GM19455 (cell line): ENCODE measurements around the gene DIS3L2.
"Not testable (repeated sequence)": the region's sequence is repeated elsewhere in the genome, so short reads cannot be mapped to it uniquely, and the experiment has no call there.

ENCODE experiments used
- ATAC-seq: cut with Tn5 transposase; IDR thresholded peaks from one replicate; pipeline ENCODE4 v1.9.1; 2021; ENCODE audit not compliant: unreplicated experiment

The DIS3L2 gene

DNA sequence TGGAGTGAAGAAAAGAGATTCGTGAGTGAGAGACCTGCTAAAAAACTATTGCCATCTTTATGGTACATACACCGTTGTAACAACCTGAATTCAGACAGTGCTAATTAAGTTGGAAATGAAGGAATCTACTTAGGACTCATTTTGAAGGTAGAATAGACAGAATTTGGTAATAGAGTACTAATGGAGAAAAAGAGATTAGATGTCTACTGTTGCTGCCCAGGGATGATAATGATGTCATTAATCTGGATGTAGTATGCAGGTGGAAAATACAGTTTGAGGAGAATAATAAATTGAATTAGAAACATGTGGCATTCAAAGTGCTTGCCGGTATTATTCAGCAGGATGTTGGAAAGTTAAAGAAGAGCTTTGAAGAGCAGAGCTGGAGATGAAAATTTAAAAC lies 44.7 kb downstream of the DIS3L2 start:
- no peak for ATAC-seq

GRCh38 chr2:232008907-232009638 lies 47.6 kb downstream of the DIS3L2 start:
- no peak for ATAC-seq

DNA sequence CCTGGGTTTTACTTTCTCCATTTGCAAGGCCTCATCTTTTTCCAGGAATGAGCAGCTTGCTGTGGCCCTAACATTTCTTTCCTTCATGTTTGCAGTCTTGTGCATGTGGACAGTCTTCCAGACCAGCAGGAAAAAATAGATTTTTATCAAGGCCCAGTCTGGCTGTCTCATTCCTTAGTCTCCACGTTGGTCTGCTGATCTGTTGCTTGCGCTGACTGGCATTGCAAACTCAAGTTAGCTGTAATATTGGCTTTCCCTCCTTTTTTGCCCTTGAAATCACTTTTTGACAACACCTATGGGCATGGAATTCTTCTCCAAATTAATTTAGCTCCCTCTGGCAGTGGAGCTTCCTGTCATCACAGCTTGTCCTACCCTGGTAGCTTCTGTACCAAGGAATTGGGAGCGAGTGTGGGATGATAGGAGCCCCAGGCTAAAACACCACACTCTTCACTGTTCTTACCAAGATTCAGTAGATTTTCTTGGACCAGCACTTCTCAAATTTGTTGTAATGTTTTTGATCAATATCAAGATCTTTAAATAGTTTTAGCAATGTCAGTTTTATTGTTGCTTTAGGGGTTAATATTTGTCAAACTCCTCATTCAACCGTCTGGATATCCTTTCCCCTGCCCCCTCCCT lies 48.2 kb downstream of the DIS3L2 start:
- ATAC-seq: no peak

- no peak for ATAC-seq
These were observed 52.3 kb downstream of the DIS3L2 start for GRCh38 chr2:232013701-232014353.

DNA sequence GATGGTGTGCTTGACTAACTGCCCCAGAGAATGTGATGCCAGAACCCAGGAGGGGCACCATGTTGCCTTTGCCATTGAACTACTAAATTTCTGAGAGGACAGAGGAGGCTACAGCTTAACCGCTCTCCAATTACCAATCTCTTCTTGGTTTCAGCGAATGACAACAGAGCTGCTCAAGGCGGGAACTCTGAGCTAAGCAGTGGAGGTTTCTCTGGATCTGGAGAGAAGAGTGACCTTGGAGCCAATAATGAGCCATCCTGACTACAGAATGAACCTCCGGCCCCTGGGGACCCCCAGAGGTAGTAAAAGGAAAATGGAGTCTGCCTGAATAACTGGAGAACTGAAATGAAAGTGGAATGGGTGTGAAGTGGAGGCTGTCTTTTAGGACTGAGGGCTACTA lies 53.2 kb downstream of the DIS3L2 start:
- no peak for ATAC-seq

GRCh38 chr2:232018181-232018580 lies 56.7 kb downstream of the DIS3L2 start:
- ATAC-seq: no peak

DNA sequence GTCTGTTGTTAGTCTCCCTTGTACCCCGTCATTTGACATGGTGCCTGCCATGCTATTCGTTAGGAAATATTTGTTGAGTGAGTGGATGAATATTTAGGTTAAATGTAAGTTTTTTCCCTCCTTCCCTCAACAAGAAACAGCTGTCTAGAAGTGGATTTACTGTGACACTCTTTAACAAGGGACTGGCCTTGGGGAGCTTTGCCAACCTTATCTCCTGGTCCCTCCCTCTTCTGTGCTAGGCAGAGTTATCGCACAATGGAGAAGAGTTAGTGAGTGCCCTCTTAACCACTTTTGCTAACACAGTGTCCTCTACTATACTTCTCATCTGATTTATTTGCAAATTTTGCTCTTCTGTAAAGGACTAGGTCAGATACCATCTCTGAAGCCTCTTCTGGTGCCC lies 61.2 kb downstream of the DIS3L2 start:
- ATAC-seq: no peak

- ATAC-seq: no peak
These were observed 61.9 kb downstream of the DIS3L2 start for GRCh38 chr2:232023426-232023825.

DNA sequence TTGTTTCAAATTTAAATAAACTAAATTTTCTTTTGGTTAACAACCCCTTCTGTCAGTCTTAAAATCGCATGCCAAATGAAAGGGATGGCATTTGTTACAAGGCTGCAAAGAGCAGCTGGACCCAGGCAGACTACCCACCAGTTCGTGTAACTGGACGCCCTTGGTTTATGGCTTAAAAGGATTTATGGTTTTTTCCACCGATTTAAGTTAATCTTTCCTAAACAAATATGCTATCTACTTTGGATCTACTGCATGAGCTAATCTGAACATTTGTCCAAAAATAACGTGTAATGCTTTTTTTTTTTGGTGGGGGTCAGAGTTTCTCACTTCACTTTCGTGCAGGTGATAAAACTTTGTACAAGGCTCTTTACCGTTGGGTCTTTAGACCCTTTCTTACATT lies 62.9 kb downstream of the DIS3L2 start:
- no peak for ATAC-seq

DNA sequence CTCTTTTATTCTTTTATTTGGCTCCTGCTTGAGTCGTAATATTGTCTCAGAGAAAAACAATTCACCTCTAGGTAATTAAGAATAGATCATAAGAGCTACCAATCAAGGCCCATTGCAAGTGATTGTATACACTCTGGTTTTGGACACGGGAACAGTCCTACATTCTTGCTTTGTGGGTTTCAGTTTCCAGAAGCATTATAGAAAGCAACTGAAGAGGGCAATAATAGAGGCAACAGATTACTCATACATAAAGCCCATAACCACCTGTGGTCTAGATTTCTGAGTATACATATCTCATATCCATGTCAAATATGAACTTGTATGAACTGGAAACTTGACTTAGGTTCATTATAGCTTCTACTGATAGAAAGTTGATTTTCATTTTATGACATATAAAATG lies 65.4 kb downstream of the DIS3L2 start:
- peak; percentile 97 for ATAC-seq

DNA sequence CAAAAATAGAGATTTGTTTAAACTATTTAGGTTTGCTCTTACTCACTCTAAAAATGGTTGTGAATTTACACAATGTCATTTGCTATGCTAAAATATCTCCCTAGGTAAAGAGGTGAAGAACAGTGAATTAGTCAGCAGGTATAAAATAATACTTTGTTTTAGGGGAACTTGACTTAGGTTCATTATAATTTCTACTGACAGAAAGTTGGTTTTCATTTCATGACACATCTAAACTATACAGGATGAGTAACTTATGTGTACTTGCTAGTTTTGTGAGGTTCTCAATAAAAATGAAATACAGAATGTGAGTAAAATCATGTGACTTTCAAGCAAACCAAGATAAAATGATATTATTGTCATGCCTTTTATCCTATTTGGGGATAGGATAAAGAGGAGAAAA lies 66.0 kb downstream of the DIS3L2 start:
- ATAC-seq: no peak

DNA sequence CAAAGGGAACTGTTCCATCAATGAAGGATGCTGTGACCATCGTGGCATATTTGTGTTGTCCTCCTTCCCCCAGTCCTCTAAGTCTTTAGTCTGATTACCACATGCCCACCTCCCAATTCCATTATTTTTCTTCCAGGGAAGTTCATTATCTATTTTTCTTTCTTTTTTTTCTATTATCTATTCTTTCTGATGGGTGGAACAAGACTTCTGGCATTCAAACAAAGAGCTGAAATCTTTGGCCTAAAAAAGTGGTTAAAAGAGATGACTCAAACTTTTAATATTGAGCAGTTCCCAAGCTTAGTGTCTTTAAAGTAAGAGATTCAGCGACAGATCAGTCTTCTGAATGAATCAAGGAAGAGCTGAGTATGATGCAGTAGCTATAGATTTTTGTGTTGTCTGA lies 66.6 kb downstream of the DIS3L2 start:
- no peak for ATAC-seq

DNA sequence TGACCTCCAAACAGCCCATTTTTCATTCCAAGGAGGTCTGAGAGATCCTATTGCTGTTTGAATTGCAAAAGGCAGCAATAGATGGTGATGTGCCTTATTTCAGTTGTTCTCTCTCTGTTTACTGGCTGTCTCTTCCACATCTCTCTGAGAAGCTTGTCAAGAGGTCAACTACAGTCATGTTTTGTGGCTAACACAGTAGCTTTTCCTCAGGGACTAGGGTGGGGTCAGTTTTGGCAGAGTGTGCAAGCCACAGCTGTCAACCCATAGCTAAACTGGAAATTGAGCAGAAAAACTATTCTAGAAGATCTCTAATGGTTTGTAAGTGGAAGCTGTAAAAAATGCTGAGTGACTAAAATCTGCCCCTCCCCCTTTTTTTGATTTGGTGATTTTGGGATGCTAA lies 67.1 kb downstream of the DIS3L2 start:
- ATAC-seq: no peak

DNA sequence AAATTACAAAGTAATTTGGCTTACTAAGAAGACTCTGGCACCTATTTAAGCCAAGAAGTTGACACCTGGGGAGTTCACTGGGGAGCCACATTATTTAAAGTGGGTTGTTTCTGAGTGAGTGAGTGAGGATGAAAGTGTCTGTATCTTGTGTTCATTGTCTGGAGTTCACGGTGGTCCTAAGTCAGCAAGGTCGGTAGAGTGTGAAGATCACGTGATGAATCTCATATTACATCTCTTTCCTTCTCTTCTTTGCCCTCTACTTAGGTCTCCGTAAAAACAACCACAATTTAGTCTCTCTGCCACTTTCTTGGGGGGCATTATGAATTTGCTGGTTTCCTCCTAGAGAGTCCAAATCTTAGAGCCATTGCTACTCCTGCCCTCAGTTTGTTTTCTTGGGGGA lies 67.8 kb downstream of the DIS3L2 start:
- no peak for ATAC-seq

DNA sequence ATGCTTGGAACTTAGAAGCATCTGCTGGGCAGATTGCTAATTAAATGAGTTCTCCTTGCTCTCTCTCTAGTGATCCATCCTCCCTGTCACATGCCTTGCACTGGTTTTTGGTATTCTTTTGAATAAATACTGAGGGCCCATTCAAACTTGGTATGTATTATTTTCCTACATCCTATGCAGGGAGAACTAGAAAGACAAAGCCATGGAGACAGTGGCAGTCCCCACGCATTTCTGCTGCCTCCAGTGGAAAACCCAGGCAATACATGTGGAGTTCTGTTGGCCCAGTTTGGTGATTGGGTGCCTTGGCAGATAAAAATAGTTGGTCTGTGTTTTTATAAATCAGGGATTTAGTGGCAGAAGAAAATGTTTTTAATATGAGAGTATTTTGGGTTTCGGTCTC lies 68.7 kb downstream of the DIS3L2 start:
- ATAC-seq: no peak

GRCh38 chr2:232035292-232035691 lies 73.8 kb downstream of the DIS3L2 start:
- not testable (repeated sequence) for ATAC-seq

DNA sequence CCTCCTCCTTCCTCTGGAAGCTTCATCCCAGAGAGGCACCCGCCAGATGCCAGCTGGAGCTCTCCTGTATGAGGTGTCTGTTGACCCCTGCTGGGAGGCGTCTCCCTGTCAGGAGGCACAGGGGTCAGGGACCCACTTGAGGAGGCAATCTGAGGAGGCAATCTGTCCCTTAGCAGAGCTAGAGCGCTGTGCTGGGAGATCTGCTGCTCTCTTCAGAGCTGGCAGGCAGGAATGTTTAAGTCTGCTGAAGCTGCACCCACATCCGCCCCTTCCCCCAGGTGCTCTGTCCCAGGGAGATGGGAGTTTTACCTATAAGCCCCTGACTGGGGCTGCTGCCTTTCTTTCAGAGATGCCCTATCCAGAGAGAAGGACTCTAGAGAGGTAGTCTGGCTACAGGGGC lies 75.4 kb downstream of the DIS3L2 start:
- not testable (repeated sequence) for ATAC-seq

DNA sequence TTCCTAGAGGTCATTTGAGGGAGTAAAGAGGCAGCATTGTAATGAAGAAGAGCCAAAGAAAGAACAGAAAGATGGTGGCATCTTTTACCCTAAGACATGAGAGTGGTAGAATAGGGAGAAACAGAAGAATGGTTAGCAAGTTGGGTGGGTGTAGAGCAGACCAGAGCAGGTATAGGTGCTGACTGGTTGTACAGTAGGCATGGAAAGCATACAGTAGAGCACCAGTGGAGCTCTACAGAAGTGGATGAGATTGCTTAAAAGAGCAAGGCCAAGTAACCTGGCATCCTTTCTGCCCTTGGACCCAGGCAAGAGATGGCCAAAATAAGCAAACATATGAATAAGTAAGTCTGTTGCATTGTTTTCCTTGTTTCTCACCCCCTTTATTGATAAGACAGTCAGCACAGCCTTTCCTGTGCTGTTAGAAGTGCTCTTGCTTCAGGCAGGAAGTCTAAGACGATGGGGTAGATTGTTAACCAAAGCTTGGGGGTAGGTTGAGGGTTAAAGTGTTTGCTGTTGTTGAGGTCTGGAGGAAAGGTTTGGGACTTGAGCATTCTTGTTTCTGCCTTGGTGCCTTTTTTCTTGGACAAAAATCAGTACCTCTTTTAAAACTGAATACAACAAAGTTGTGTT lies 76.9 kb downstream of the DIS3L2 start:
- no peak for ATAC-seq

DNA sequence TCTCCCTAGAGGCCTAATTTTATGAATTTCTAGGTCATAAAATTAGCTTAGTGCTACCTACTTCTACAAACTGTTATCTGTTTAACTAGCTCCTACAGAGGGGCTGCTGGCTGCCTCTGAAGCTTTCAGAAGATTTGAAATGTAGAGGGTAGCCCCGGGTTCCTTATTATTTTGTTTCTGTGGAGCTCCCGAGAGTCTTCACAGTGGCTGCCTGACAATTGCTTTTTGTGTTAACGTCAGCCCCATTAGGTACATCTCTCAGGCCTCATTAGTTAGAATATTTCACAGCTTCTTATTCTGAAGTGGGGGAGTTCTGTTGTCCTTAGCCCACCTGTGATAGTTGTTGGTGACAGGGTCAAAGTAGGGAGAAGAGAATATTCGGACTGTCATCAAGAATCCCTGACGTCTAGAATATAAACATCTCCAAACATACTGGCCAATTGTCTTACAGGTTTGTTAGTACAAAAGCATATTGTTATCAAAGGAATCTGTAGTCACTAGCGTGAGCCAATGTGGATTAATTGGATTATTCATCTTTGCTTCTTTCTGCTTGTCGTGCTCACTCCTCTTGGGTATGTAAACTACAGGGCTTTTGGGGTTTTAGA lies 77.5 kb downstream of the DIS3L2 start:
- ATAC-seq: no peak

DNA sequence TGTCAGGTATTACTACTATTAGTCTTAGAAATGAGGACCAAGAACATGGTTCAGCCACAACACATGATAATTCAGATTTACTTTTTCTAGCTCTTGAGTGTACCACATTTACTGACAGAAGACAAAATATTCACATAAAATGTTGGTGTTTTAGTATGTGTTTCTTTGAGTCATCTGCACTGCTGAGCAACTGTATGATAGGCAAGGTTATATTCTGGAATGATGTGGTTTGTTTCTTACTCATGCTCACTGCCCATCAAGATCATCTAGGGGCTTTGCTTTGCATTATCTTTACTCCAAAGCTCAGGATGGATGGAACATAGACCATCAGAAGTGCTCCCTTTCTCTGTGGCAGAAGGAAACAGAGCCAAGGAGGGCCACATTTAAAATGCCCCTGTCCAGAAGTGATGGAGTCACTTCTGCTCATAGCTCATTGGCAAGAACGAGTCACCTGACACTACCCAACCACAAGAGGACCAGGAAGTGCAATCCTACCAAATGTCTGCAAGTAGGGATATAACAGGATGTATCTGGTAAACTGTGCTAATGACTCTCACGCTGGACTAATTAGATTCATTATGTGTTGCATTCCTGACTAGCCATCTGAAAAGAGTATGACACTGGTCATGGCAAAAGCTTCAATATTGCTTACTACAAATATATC lies 81.5 kb downstream of the DIS3L2 start:
- ATAC-seq: no peak

- ATAC-seq: no peak
These were observed 82.5 kb downstream of the DIS3L2 start for GRCh38 chr2:232043966-232044365.
